CD4-positive, alpha-beta T cell (primary cell): ENCODE data around the gene CDK3. TPM values are rescaled to one million over a fixed set of nuclear protein-coding genes. Genes with fewer than 3 reads are reported as not detected.

Experiments used
- ATAC-seq: fragments of 200-7000 bp; cut with Tn5 transposase; one replicate; pipeline ENCODE4 v1.10.0; 2022; ENCODE audit warnings: mild to moderate bottlenecking; ENCODE audit not compliant: poor library complexity
- CTCF ChIA-PET: fragments of 350-600 bp; sonication (Branson Sonifier 250); formaldehyde crosslinking; loops from one replicate; lab custom pipeline; 2021; ENCODE audit warnings: antibody characterized with exemption, inconsistent platforms; lab: Charles Lee
- POLR2A ChIA-PET: fragments of 350-600 bp; sonication (Branson Sonifier 250); formaldehyde crosslinking; loops from one replicate; lab custom pipeline; 2021; ENCODE audit warnings: antibody characterized with exemption, inconsistent platforms; lab: Charles Lee
- DNase-seq, 14 experiments: peaks; one replicate each; pipeline ENCODE4 v3.0.0-alpha.2; 2013 to 2020; ENCODE audit warnings: mixed read lengths in 2 of 14
- H3K27ac ChIP-seq, 2 donors: one replicate each; pipeline versions ENCODE4 v1.5.1 to v1.7.0; 2013; ENCODE audit warnings: low read length in 2 of 2, low read depth in 1 of 2, mild to moderate bottlenecking in 1 of 2
- H3K27me3 ChIP-seq, 2 experiments: 1 replicate in 1 of 2; 2 replicates in 1 of 2; pipeline versions ENCODE4 v1.6.1 to v1.7.0; 2013; ENCODE audit warnings: low read length in 2 of 2, control low read depth in 1 of 2, mild to moderate bottlenecking in 1 of 2, moderate library complexity in 1 of 2; ENCODE audit not compliant: insufficient read depth in 2 of 2, control insufficient read depth in 1 of 2
- H3K36me3 ChIP-seq: one replicate; pipeline ENCODE4 v1.6.1; 2013; ENCODE audit warnings: low read length, control low read depth; ENCODE audit not compliant: insufficient read depth
- H3K4me1 ChIP-seq: one replicate; pipeline ENCODE4 v1.6.1; 2013; ENCODE audit warnings: low read length, control low read depth; ENCODE audit not compliant: insufficient read depth
- H3K4me3 ChIP-seq: one replicate; pipeline ENCODE4 v1.5.1; 2013; ENCODE audit warnings: mild to moderate bottlenecking, low read length, moderate library complexity
- H3K9me3 ChIP-seq, 2 experiments: 1 replicate in 1 of 2; 2 replicates in 1 of 2; pipeline versions ENCODE4 v1.6.1 to v1.7.0; 2013; ENCODE audit warnings: low read length in 2 of 2, mild to moderate bottlenecking in 2 of 2, control low read depth in 1 of 2, moderate library complexity in 1 of 2; ENCODE audit not compliant: control insufficient read depth in 1 of 2, insufficient read depth in 1 of 2
- H3K27ac Mint-ChIP-seq: one replicate; pipeline ENCODE4 v1.8.0; 2020; ENCODE audit warnings: mixed read lengths
- H3K27me3 Mint-ChIP-seq: one replicate; pipeline ENCODE4 v1.8.0; 2021; ENCODE audit warnings: mixed read lengths
- H3K36me3 Mint-ChIP-seq: one replicate; pipeline ENCODE4 v1.8.0; 2021; ENCODE audit warnings: low read depth, mixed read lengths
- H3K4me1 Mint-ChIP-seq: one replicate; pipeline ENCODE4 v1.8.0; 2021; ENCODE audit warnings: low read depth, mixed read lengths
- H3K4me3 Mint-ChIP-seq: one replicate; pipeline ENCODE4 v1.8.0; 2020; ENCODE audit warnings: mild to moderate bottlenecking, mixed read lengths
- H3K9me3 Mint-ChIP-seq: one replicate; pipeline ENCODE4 v1.8.0; 2020; ENCODE audit warnings: mixed read lengths
- CTCF ChIP-seq: fragments of 200-600 bp; IDR thresholded peaks from one replicate; pipeline ENCODE4 v1.8.0; 2022; ENCODE audit warnings: antibody characterized with exemption, mild to moderate bottlenecking
- intact Hi-C, 2 experiments: fragments of 100-400 bp; cut with DNase I in 1 of 2; cut with micrococcal nuclease in 1 of 2; formaldehyde crosslinking; loops; one replicate each; pipeline versions ENCODE4 v1.15.1 to v1.9.0; 2023 to 2025; cut with DNase I, micrococcal nuclease
- total RNA-seq, 174 experiments: library from RNA in 2 of 174; stranded (reverse) in 2 of 174; gene quantifications; one replicate each; pipeline ENCODE4 v1.2.3 and lab custom pipeline; 2021 to 2026

The CDK3 gene
- total RNA-seq, 2 experiments from 2014 or later = 3.9 to 4.9 TPM

GRCh38 chr17:76014925-76015261, 14.2 kb downstream of the CDK3 start:
- no peak overlapping the region for H3K27ac Mint-ChIP-seq
- CTCF ChIA-PET = interaction anchor here (1.0 to 1.3 kb wide), 10 partner anchors 9 to 383 kb away, joined by 3 to 7 read pairs (median 4); partner anchors contain the start of genes CDK3, EXOC7 and UBALD2
- Histone ChIP-seq H3K27me3 (no peaks in the 10 kb centered on the region), H3K27ac (no peak overlapping the region), H3K4me3 (no peak overlapping the region), H3K9me3 (no peaks in the 10 kb centered on the region), H3K36me3 (no peaks in the 10 kb centered on the region), H3K4me1 (peaks cover 11% of the 10 kb centered on the region)
- no peaks in the 10 kb centered on the region for H3K36me3 Mint-ChIP-seq
- H3K4me3 Mint-ChIP-seq = no peak overlapping the region
- no peaks in the 10 kb centered on the region for H3K27me3 Mint-ChIP-seq
- H3K4me1 Mint-ChIP-seq = peaks cover 7% of the 10 kb centered on the region
- ATAC-seq = no peak
- no peak for DNase-seq
- TF ChIP-seq CTCF = no peak
- intact Hi-C loops = loop anchor here (1.0 to 5.0 kb wide), 6 partner anchors 42 to 382 kb away; partner anchors contain the start of gene EXOC7 (in 1 of the 2)
- no peaks in the 10 kb centered on the region for H3K9me3 Mint-ChIP-seq
- POLR2A ChIA-PET = interaction anchor here (1.1 to 2.2 kb wide), 4 partner anchors 14 to 177 kb away, joined by 3 to 13 read pairs (median 5); partner anchors contain the start of gene EXOC7

- no peak for ATAC-seq
- no peak overlapping the region for H3K27ac Mint-ChIP-seq
- DNase-seq = no peak
- ChIA-PET CTCF (no interaction called here), POLR2A (interaction anchor here (1.7 kb wide), 1 partner anchor 12 kb away, joined by 5 read pairs; no protein-coding TSS in a partner anchor)
- H3K9me3 Mint-ChIP-seq = no peaks in the 10 kb centered on the region
- Histone ChIP-seq H3K4me3 (no peak overlapping the region), H3K27me3 (no peaks in the 10 kb centered on the region), H3K9me3 (no peaks in the 10 kb centered on the region), H3K27ac (no peak overlapping the region), H3K36me3 (no peaks in the 10 kb centered on the region), H3K4me1 (peaks cover 11% of the 10 kb centered on the region)
- no peak for TF ChIP-seq CTCF
- H3K4me1 Mint-ChIP-seq = peaks cover 7% of the 10 kb centered on the region
- H3K4me3 Mint-ChIP-seq = no peak overlapping the region
- no peaks in the 10 kb centered on the region for H3K36me3 Mint-ChIP-seq
- intact Hi-C loops = no loop called here
- no peaks in the 10 kb centered on the region for H3K27me3 Mint-ChIP-seq
These were observed 17.1 kb downstream of the CDK3 start for GRCh38 chr17:76017481-76018339.

GRCh38 chr17:76018340-76018680, 17.7 kb downstream of the CDK3 start:
- no peak overlapping the region for H3K4me3 ChIP-seq
- no peak for DNase-seq
- no peaks in the 10 kb centered on the region for H3K9me3 ChIP-seq
- intact Hi-C loops = no loop called here
- ChIA-PET CTCF (no interaction called here), POLR2A (interaction anchor here (1.7 kb wide), 1 partner anchor 11 kb away, joined by 5 read pairs; no protein-coding TSS in a partner anchor)
- H3K36me3 Mint-ChIP-seq = no peaks in the 10 kb centered on the region
- peaks cover 7% of the 10 kb centered on the region for H3K4me1 Mint-ChIP-seq
- H3K27me3 ChIP-seq = no peaks in the 10 kb centered on the region
- no peak overlapping the region for H3K27ac ChIP-seq
- H3K4me1 ChIP-seq = peaks cover 11% of the 10 kb centered on the region
- H3K27me3 Mint-ChIP-seq = no peaks in the 10 kb centered on the region
- no peaks in the 10 kb centered on the region for H3K9me3 Mint-ChIP-seq
- TF ChIP-seq CTCF = no peak
- ATAC-seq = no peak
- H3K27ac Mint-ChIP-seq = no peak overlapping the region
- no peaks in the 10 kb centered on the region for H3K36me3 ChIP-seq
- no peak overlapping the region for H3K4me3 Mint-ChIP-seq
